HEK293 (cell line): ENCODE results near the gene TOP3B.

ENCODE experiments used
- AEBP2 ChIP-seq: fragments of 450-650 bp; formaldehyde crosslinking; IDR thresholded peaks from 2 replicates; pipeline ENCODE4 v1.5.1; 2016; ENCODE audit warnings: missing biosample characterization, missing genetic modification characterization, borderline replicate concordance
- BCL6B ChIP-seq: fragments of 450-650 bp; formaldehyde crosslinking; IDR thresholded peaks from 2 replicates; pipeline ENCODE4 v1.5.1; 2017; ENCODE audit warnings: missing biosample characterization, missing genetic modification characterization
- CTCF ChIP-seq: fragments of 450-650 bp; formaldehyde crosslinking; IDR thresholded peaks from 2 replicates; pipeline ENCODE4 v1.5.1; 2016; ENCODE audit warnings: missing biosample characterization, missing genetic modification characterization
- FEZF1 ChIP-seq: fragments of 450-650 bp; formaldehyde crosslinking; IDR thresholded peaks from 2 replicates; pipeline ENCODE4 v1.5.1; 2016; ENCODE audit warnings: missing biosample characterization, missing genetic modification characterization
- REPIN1 ChIP-seq: fragments of 450-650 bp; formaldehyde crosslinking; IDR thresholded peaks from 2 replicates; pipeline ENCODE4 v1.5.1; 2017; ENCODE audit warnings: missing biosample characterization, missing genetic modification characterization, low read depth
- REST ChIP-seq: fragments of 450-650 bp; formaldehyde crosslinking; IDR thresholded peaks from 2 replicates; pipeline ENCODE4 v1.5.1; 2016; ENCODE audit warnings: missing biosample characterization, missing genetic modification characterization
- SALL2 ChIP-seq: fragments of 450-650 bp; formaldehyde crosslinking; IDR thresholded peaks from 2 replicates; pipeline ENCODE4 v1.5.0; 2017; ENCODE audit warnings: missing biosample characterization, mild to moderate bottlenecking, missing genetic modification characterization, borderline replicate concordance
- SCRT2 ChIP-seq: fragments of 450-650 bp; formaldehyde crosslinking; IDR thresholded peaks from 2 replicates; pipeline ENCODE4 v1.5.1; 2016; ENCODE audit warnings: missing biosample characterization, missing genetic modification characterization
- SETDB1 ChIP-seq: IDR thresholded peaks from one replicate; pipeline ENCODE4 v1.6.1; 2017; ENCODE audit warnings: mild to moderate bottlenecking, low read length, moderate library complexity, mixed read lengths; ENCODE audit not compliant: insufficient read length
- SP2 ChIP-seq: fragments of 450-650 bp; formaldehyde crosslinking; IDR thresholded peaks from 2 replicates; pipeline ENCODE4 v1.5.1; 2016; ENCODE audit warnings: missing biosample characterization, missing genetic modification characterization
- TRIM28 ChIP-seq: IDR thresholded peaks from 2 replicates; pipeline ENCODE4 v1.6.1; 2011; ENCODE audit warnings: low read length, control low read depth, borderline replicate concordance
- ZBTB44 ChIP-seq: fragments of 450-650 bp; IDR thresholded peaks from 2 replicates; pipeline ENCODE4 v1.5.1; 2018; ENCODE audit warnings: missing biosample characterization, mild to moderate bottlenecking, missing genetic modification characterization
- ZNF121 ChIP-seq: fragments of 450-650 bp; formaldehyde crosslinking; IDR thresholded peaks from 2 replicates; pipeline ENCODE4 v1.5.1; 2016; ENCODE audit warnings: missing biosample characterization, missing genetic modification characterization
- ZNF133 ChIP-seq: fragments of 450-650 bp; formaldehyde crosslinking; IDR thresholded peaks from 2 replicates; pipeline ENCODE4 v1.5.1; 2016; ENCODE audit warnings: missing biosample characterization, missing genetic modification characterization
- ZNF157 ChIP-seq: fragments of 450-650 bp; formaldehyde crosslinking; IDR thresholded peaks from 2 replicates; pipeline ENCODE4 v1.5.1; 2016; ENCODE audit warnings: missing biosample characterization, missing genetic modification characterization
- ZNF223 ChIP-seq: fragments of 450-650 bp; formaldehyde crosslinking; IDR thresholded peaks from 2 replicates; pipeline ENCODE4 v1.5.1; 2016; ENCODE audit warnings: missing biosample characterization, missing genetic modification characterization
- ZNF24 ChIP-seq: fragments of 450-650 bp; formaldehyde crosslinking; IDR thresholded peaks from 2 replicates; pipeline ENCODE4 v1.5.1; 2016; ENCODE audit warnings: missing biosample characterization, missing genetic modification characterization
- ZNF341 ChIP-seq: fragments of 450-650 bp; formaldehyde crosslinking; IDR thresholded peaks from 2 replicates; pipeline ENCODE4; 2016; ENCODE audit warnings: low read depth, missing biosample characterization, missing genetic modification characterization
- ZNF398 ChIP-seq: fragments of 450-650 bp; formaldehyde crosslinking; IDR thresholded peaks from 2 replicates; pipeline ENCODE4 v1.5.1; 2017; ENCODE audit warnings: missing biosample characterization, missing genetic modification characterization
- ZNF473 ChIP-seq: fragments of 450-650 bp; formaldehyde crosslinking; IDR thresholded peaks from 2 replicates; pipeline ENCODE4 v1.5.1; 2017; ENCODE audit warnings: missing biosample characterization, missing genetic modification characterization
- ZNF600 ChIP-seq: fragments of 450-650 bp; formaldehyde crosslinking; IDR thresholded peaks from 2 replicates; pipeline ENCODE4 v1.5.1; 2016; ENCODE audit warnings: missing biosample characterization, missing genetic modification characterization
- ZNF624 ChIP-seq: fragments of 450-650 bp; formaldehyde crosslinking; IDR thresholded peaks from 2 replicates; pipeline ENCODE4 v1.5.1; 2017; ENCODE audit warnings: missing biosample characterization, missing genetic modification characterization
- ZNF664 ChIP-seq: fragments of 450-650 bp; formaldehyde crosslinking; IDR thresholded peaks from 2 replicates; pipeline ENCODE4 v1.5.1; 2016; ENCODE audit warnings: missing biosample characterization, missing genetic modification characterization
- ZNF791 ChIP-seq: fragments of 450-650 bp; formaldehyde crosslinking; IDR thresholded peaks from 2 replicates; pipeline ENCODE4 v1.5.1; 2016; ENCODE audit warnings: missing biosample characterization, missing genetic modification characterization
- ZSCAN16 ChIP-seq: fragments of 450-650 bp; formaldehyde crosslinking; IDR thresholded peaks from 2 replicates; pipeline ENCODE4 v1.5.1; 2016; ENCODE audit warnings: missing biosample characterization, missing genetic modification characterization
- ZSCAN5A ChIP-seq: fragments of 450-650 bp; formaldehyde crosslinking; IDR thresholded peaks from 2 replicates; pipeline ENCODE4 v1.5.1; 2016; ENCODE audit warnings: missing biosample characterization, missing genetic modification characterization
- ZXDB ChIP-seq: fragments of 450-650 bp; formaldehyde crosslinking; IDR thresholded peaks from 2 replicates; pipeline ENCODE4 v1.5.1; 2016; ENCODE audit warnings: missing biosample characterization, missing genetic modification characterization

Gene TOP3B

GRCh38 chr22:21938071-21938822 lies 44.3 kb downstream of the TOP3B start (continued):
- no peak for TF ChIP-seq REST (tag by site-specific recombination)
- TF ChIP-seq ZNF624, result no peak
- no peak for TF ChIP-seq ZNF121
- no peak for TF ChIP-seq ZSCAN5A
- TF ChIP-seq REPIN1 (tag by site-specific recombination), result no peak
- TF ChIP-seq ZNF341 (tag by site-specific recombination), result peak; percentile 12; the same call in 1 of the 2 replicates
- TF ChIP-seq ZNF473 (tag by site-specific recombination), result no peak
- peak; percentile 42 for TF ChIP-seq SP2 (tag by site-specific recombination)
- TF ChIP-seq CTCF (tag by site-specific recombination), result peak; percentile 99
- no peak for TF ChIP-seq ZSCAN16 (tag by site-specific recombination)
- no peak for TF ChIP-seq ZNF664 (tag by site-specific recombination)
- TF ChIP-seq ZNF223 (tag by site-specific recombination), result peak; percentile 34; the same call in 1 of the 2 replicates
- TF ChIP-seq ZNF133 (tag by site-specific recombination), result no peak
- TF ChIP-seq ZNF398 (tag by site-specific recombination), result no peak
- no peak for TF ChIP-seq ZNF157 (tag by site-specific recombination)
- no peak for TF ChIP-seq AEBP2 (tag by site-specific recombination)
- no peak for TF ChIP-seq BCL6B
- no peak for TF ChIP-seq TRIM28
- TF ChIP-seq FEZF1, result no peak; the same call in 1 of the 2 replicates
- TF ChIP-seq SCRT2 (tag by site-specific recombination), result peak; percentile 32; the same call in 1 of the 2 replicates
- TF ChIP-seq SETDB1, result no peak
- TF ChIP-seq ZNF600 (tag by site-specific recombination), result 0 out of 2 replicates have a peak, but pooled peaks have one; percentile 18
- TF ChIP-seq SALL2 (tag by site-specific recombination), result no peak
- TF ChIP-seq ZNF24 (tag by site-specific recombination), result peak; percentile 64; the same call in 1 of the 2 replicates
- TF ChIP-seq ZBTB44 (tag by site-specific recombination), result 0 out of 2 replicates have a peak, but pooled peaks have one; percentile 31
- TF ChIP-seq ZNF791 (tag by site-specific recombination), result no peak
- TF ChIP-seq ZXDB (tag by site-specific recombination), result peak; percentile 82
